Upper lobe of left lung (tissue), 6 donors: Measurements from ENCODE around the gene TMEM273. TPM values are rescaled to one million over a fixed set of nuclear protein-coding genes. Genes with fewer than 3 reads are reported as not detected.

Experiments used
- ATAC-seq, 2 donors: fragments of 200-7000 bp; cut with Tn5 transposase; one replicate each; pipeline ENCODE4 v1.9.1; 2022; ENCODE audit warnings: mild to moderate bottlenecking in 2 of 2, moderate library complexity in 2 of 2; ENCODE audit not compliant: low FRiP score in 2 of 2
- DNase-seq, 2 donors: peaks; one replicate each; pipeline ENCODE4 v3.0.0-alpha.2; 2019 to 2020
- H3K27ac ChIP-seq, 4 donors: fragments of 200-600 bp; sonication (generic); one replicate each; pipeline ENCODE4 v1.5.1; 2016 to 2019
- H3K27me3 ChIP-seq, 4 donors: fragments of 200-600 bp; sonication (generic); one replicate each; pipeline ENCODE4 v1.5.1; 2017 to 2019
- H3K36me3 ChIP-seq, 4 donors: fragments of 200-600 bp; sonication (generic); one replicate each; pipeline ENCODE4 v1.5.1; 2016 to 2019
- H3K4me1 ChIP-seq, 4 donors: fragments of 200-600 bp; sonication (generic); one replicate each; pipeline ENCODE4 v1.5.1; 2018 to 2019
- H3K4me3 ChIP-seq, 4 donors: fragments of 200-600 bp; sonication (generic); one replicate each; pipeline ENCODE4 v1.5.1; 2017 to 2019; ENCODE audit warnings: mild to moderate bottlenecking in 2 of 4, moderate library complexity in 1 of 4
- H3K9me3 ChIP-seq, 4 donors: fragments of 200-600 bp; sonication (generic); one replicate each; pipeline ENCODE4 v1.5.1; 2018 to 2019
- EP300 ChIP-seq, 4 donors: sonication (generic); formaldehyde crosslinking; IDR thresholded peaks; one replicate each; pipeline ENCODE4 v1.5.1; 2017; ENCODE audit warnings: antibody characterized with exemption in 4 of 4, control low read depth in 2 of 4
- POLR2A ChIP-seq, 4 donors: fragments of 450-650 bp; IDR thresholded peaks; one replicate each; pipeline ENCODE4 v1.5.1; 2016 to 2017; ENCODE audit warnings: antibody characterized with exemption in 4 of 4, mild to moderate bottlenecking in 2 of 4
- POLR2AphosphoS5 ChIP-seq, 2 donors: sonication (generic); formaldehyde crosslinking; IDR thresholded peaks; one replicate each; pipeline ENCODE4 v1.5.1; 2017; ENCODE audit warnings: antibody characterized with exemption in 2 of 2
- WGBS, 2 donors: methylation state at CpG; one replicate each; pipeline ENCODE4 v1.1.5; 2017 to 2018; 5-methylcytosine and 5-hydroxymethylcytosine counted together
- total RNA-seq, 6 donors: library from RNA; depleted of rRNA in 4 of 6; stranded (reverse); fragments of >200 nt in 4 of 6; gene quantifications; one replicate each; pipeline versions ENCODE4 v1.1.0 to v1.2.1, GENCODE V29; 2016 to 2021
- TF ChIP-seq, protein P1 (sequence below), 6 experiments: fragments of 450-650 bp in 4 of 6; fragments of 200-600 bp in 2 of 6; sonication (generic) in 2 of 6; IDR thresholded peaks; one replicate each; pipeline ENCODE4 v1.5.1; 2016 to 2019; ENCODE audit warnings: antibody characterized with exemption in 6 of 6
- donor health status: DM: no; HTN: no; CAD: no; lungs with moderate emphysema.
- donor health status: DM: no; HTN: yes; CAD: no; lungs with severe emphysema.

The TMEM273 gene
- total RNA-seq, 6 donors from 2014 or later, result 12.3 to 52.3 (median 30.7) TPM

DNA sequence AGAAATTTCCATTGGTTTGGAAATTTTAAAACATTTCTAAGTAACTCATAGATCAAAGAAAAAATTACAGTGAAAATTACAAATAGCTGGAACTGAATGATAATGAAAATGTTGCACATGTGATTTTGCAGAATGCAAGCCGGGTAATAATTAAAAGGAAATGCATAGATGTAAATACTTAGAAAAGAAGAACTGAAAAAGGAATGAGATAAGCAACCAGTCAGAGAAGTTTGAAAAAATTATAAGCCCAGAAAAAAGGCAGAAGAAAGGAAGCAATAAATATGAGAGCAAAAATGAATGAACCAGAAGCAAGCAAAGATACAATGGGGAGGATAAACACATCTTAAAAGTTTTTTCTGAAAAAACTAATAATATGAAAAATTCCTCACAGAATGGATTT lies 3.2 kb upstream of the TMEM273 start:
- ATAC-seq, result no peak
- no peak overlapping the region for H3K27ac ChIP-seq
- WGBS, 2 donors, result 63 to 77% methylated on average over 1 of the region's 1 CpG

DNA sequence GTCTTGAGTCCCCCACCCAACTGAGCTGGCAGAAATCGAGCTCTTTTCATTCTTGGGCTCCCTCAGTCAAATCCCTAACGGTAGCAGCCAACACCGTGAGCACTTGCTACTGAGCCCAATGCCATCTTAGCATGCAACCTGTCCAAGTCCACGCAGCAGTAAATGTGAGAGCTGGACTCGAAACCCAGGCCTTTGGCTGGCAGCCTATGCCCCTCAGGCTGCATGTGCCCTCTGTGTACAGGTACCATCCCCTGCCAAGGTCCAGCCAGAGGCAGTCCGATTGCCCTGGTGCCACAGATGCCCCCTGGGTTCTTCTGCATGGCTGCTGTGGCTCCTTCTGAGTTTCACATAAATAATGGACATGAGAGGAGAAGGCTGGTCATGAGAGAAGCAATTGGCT lies 1.2 kb upstream of the TMEM273 start:
- Histone ChIP-seq H3K27me3 (no peaks in the 10 kb centered on the region), H3K36me3 (no peaks in the 10 kb centered on the region), H3K4me1 (peaks cover 29 to 42% (median 40%) of the 10 kb centered on the region in 4 donors), H3K27ac (peak overlapping the region; percentile 23 to 79 (median 72)), H3K4me3 (no peak overlapping the region), H3K9me3 (no peaks in the 10 kb centered on the region)
- DNase-seq (no peak), ATAC-seq (peak in 1 of 2 donors; percentile 9)
- TF ChIP-seq POLR2AphosphoS5 (IDR thresholded peaks at IDR 0.05), result no peak
- TF ChIP-seq POLR2A (IDR thresholded peaks at IDR 0.05), result no peak
- no peak for TF ChIP-seq EP300 (IDR thresholded peaks at IDR 0.05)
- WGBS, 2 donors, result 86 to 100% methylated on average over 5 to 6 of the region's 6 CpGs

More for the DNA sequence above, 3.2 kb upstream of the TMEM273 start:
- no peak for DNase-seq
- Histone ChIP-seq H3K36me3 (no peaks in the 10 kb centered on the region), H3K9me3 (no peaks in the 10 kb centered on the region), H3K4me3 (no peak overlapping the region), H3K27me3 (no peaks in the 10 kb centered on the region), H3K4me1 (peaks cover 25 to 35% (median 34%) of the 10 kb centered on the region in 4 donors)
- TF ChIP-seq POLR2A (IDR thresholded peaks at IDR 0.05), result no peak
- TF ChIP-seq POLR2AphosphoS5 (IDR thresholded peaks at IDR 0.05), result no peak
- TF ChIP-seq EP300 (IDR thresholded peaks at IDR 0.05), result no peak
- TF ChIP-seq, protein P1, sequence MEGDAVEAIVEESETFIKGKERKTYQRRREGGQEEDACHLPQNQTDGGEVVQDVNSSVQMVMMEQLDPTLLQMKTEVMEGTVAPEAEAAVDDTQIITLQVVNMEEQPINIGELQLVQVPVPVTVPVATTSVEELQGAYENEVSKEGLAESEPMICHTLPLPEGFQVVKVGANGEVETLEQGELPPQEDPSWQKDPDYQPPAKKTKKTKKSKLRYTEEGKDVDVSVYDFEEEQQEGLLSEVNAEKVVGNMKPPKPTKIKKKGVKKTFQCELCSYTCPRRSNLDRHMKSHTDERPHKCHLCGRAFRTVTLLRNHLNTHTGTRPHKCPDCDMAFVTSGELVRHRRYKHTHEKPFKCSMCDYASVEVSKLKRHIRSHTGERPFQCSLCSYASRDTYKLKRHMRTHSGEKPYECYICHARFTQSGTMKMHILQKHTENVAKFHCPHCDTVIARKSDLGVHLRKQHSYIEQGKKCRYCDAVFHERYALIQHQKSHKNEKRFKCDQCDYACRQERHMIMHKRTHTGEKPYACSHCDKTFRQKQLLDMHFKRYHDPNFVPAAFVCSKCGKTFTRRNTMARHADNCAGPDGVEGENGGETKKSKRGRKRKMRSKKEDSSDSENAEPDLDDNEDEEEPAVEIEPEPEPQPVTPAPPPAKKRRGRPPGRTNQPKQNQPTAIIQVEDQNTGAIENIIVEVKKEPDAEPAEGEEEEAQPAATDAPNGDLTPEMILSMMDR (IDR thresholded peaks at IDR 0.05), result no peak

DNA sequence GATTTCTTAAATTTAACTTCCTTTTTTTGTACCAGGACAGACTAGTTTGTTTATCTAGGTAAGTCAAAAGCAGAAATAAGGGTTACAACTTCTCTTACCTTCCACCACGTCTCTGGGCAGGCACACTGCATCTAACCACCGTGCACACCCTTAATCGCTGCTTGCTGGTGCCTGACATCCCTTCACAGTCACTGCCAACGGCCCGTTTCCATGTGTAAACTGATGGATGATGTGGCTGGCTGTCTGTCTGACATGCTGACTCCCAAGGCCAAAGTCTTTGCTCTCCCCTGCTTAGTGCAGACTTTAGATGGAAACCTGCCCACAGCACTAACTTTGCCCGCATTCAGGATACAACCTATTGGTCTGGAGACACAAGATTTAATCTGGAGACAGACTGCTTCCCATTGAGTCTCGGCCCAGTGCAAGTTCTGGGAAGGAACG lies 1.1 kb downstream of the TMEM273 start:
- 35 to 40% methylated on average over 8 of the region's 8 CpGs for WGBS, 2 donors
- no peaks in the 10 kb centered on the region for H3K36me3 ChIP-seq
- peaks cover 38 to 54% (median 46%) of the 10 kb centered on the region in 4 donors for H3K4me1 ChIP-seq
- H3K4me3 ChIP-seq, result peak overlapping the region in 3 of 4 donors; percentile 17 to 41 (median 32)
- TF ChIP-seq POLR2AphosphoS5 (IDR thresholded peaks at IDR 0.05) (peak; percentile 19 to 48), EP300 (IDR thresholded peaks at IDR 0.05) (peak in 1 of 4 donors; percentile 44), POLR2A (IDR thresholded peaks at IDR 0.05) (no peak)
- peak in 1 of 2 donors; percentile 29 for DNase-seq
- H3K27me3 ChIP-seq, result no peaks in the 10 kb centered on the region
- H3K27ac ChIP-seq, result peak overlapping the region; percentile 23 to 76 (median 70)
- no peaks in the 10 kb centered on the region for H3K9me3 ChIP-seq
- ATAC-seq, result peak in 1 of 2 donors; percentile 24

DNA sequence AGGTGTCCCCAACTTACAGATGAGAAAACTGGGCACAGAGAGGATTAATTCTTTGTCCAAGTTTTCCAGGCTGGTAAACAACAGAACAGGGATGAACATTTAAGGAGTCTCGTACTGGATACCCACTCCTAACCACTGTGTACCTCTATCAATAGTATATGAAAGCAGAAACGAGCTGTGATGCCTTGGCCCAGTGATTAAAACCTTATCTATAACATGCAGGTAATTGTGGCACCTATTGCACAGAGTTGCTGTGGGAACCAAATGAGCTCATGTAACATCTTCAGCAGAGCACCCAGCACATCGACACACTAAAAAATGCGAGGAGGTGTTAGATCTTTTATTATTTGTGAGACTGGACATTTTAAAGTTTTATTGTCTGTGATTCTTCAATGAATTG lies 1.6 kb downstream of the TMEM273 start:
- TF ChIP-seq POLR2AphosphoS5 (IDR thresholded peaks at IDR 0.05) (no peak), POLR2A (IDR thresholded peaks at IDR 0.05) (no peak), EP300 (IDR thresholded peaks at IDR 0.05) (no peak)
- TF ChIP-seq, protein P1 (IDR thresholded peaks at IDR 0.05), result no peak
- Histone ChIP-seq H3K4me3 (peak overlapping the region in 1 of 4 donors; percentile 32), H3K27me3 (no peaks in the 10 kb centered on the region), H3K4me1 (peaks cover 38 to 56% (median 46%) of the 10 kb centered on the region in 4 donors), H3K36me3 (no peaks in the 10 kb centered on the region), H3K9me3 (no peaks in the 10 kb centered on the region), H3K27ac (peak overlapping the region in 3 of 4 donors; percentile 12 to 73 (median 68))
- DNase-seq, result no peak
- 72 to 75% methylated on average over 4 of the region's 4 CpGs for WGBS, 2 donors
- no peak for ATAC-seq

DNA sequence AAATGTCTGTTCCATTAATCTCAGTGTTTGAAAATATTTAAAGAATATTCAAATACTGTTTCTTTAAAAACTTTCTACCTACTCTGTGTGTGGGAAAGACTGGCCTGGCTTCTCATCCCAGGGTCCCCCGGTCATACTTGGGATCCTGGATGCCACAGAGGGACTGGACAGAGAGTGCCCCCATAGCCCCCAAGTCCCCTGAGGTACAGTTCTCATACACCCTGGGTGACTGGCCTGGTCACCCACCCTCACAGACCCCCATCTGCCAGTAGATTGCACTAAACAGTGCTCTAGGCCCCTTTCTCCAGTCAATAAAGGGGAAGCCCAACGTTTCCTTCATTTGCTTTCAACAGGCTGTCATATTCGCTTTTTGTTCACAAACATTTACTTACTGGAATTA lies 3.0 kb downstream of the TMEM273 start:
- ATAC-seq, result no peak
- no peaks in the 10 kb centered on the region for H3K27me3 ChIP-seq
- DNase-seq, result no peak
- WGBS, 2 donors, result 75 to 79% methylated on average over 3 of the region's 3 CpGs
- TF ChIP-seq POLR2A (IDR thresholded peaks at IDR 0.05) (no peak), EP300 (IDR thresholded peaks at IDR 0.05) (no peak), POLR2AphosphoS5 (IDR thresholded peaks at IDR 0.05) (no peak)
- TF ChIP-seq, protein P1 (IDR thresholded peaks at IDR 0.05), result no peak
- peaks cover 36 to 56% (median 46%) of the 10 kb centered on the region in 4 donors for H3K4me1 ChIP-seq
- H3K9me3 ChIP-seq, result no peaks in the 10 kb centered on the region
- H3K36me3 ChIP-seq, result no peaks in the 10 kb centered on the region
- H3K4me3 ChIP-seq, result no peak overlapping the region
- peak overlapping the region in 1 of 4 donors; percentile 26 for H3K27ac ChIP-seq

DNA sequence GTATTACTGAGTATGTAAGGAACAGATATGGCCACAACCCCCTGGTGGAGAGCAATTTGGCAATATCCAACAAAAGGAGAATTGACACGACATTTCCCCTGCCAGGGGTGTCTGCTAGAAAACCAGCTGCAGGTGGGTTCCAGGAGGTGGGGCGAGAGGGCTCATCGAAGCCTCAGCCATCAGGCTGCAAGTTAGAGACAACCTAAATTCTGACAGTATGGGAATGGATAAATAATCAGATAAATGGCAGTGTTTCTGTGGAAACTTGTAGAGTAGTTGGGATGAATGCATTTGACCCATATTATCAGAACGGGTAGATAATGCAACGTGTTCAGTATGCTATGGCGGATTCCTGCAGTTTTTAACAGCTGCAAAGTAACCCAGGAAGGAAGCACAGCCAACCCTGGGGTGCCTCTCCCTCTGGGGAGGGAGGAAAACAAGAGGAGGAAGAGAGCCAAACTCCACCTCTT lies 3.5 kb downstream of the TMEM273 start:
- WGBS, 2 donors, result 59% methylated on average over 6 of the region's 6 CpGs
- Histone ChIP-seq H3K27me3 (no peaks in the 10 kb centered on the region), H3K4me3 (no peak overlapping the region), H3K4me1 (peaks cover 32 to 55% (median 43%) of the 10 kb centered on the region in 4 donors), H3K27ac (no peak overlapping the region), H3K9me3 (no peaks in the 10 kb centered on the region), H3K36me3 (no peaks in the 10 kb centered on the region)
- ATAC-seq, result no peak
- no peak for TF ChIP-seq EP300 (IDR thresholded peaks at IDR 0.05)
- TF ChIP-seq POLR2AphosphoS5 (IDR thresholded peaks at IDR 0.05), result no peak
- no peak for TF ChIP-seq POLR2A (IDR thresholded peaks at IDR 0.05)
- TF ChIP-seq, protein P1 (IDR thresholded peaks at IDR 0.05), result no peak
- no peak for DNase-seq
